ENCODE measurements around the gene C2orf80.
"Not testable (repeated sequence)": the region's sequence is repeated elsewhere in the genome, so short reads cannot be mapped to it uniquely, and the experiment has no call there.

C2orf80 gene

DNA sequence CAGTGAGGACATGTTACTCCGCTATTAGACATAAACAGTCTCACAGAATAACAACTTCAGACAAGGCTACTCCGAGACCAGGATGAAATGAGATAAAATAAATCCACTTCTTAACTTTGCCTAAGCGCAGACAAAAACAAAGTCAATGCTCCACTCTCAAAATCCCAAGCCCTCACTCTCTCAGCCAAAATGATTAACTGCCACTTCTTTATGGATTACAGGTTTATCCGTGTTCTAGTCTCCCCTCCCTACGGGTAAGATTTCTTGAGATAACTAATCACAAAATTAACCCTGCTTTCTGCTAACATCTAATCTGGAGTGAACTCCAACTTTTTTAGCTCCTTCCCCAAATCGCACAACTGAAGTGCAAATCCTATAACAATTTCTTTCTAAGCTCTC lies 59.1 kb downstream of the C2orf80 start:
- no peak for DNase-seq

DNA sequence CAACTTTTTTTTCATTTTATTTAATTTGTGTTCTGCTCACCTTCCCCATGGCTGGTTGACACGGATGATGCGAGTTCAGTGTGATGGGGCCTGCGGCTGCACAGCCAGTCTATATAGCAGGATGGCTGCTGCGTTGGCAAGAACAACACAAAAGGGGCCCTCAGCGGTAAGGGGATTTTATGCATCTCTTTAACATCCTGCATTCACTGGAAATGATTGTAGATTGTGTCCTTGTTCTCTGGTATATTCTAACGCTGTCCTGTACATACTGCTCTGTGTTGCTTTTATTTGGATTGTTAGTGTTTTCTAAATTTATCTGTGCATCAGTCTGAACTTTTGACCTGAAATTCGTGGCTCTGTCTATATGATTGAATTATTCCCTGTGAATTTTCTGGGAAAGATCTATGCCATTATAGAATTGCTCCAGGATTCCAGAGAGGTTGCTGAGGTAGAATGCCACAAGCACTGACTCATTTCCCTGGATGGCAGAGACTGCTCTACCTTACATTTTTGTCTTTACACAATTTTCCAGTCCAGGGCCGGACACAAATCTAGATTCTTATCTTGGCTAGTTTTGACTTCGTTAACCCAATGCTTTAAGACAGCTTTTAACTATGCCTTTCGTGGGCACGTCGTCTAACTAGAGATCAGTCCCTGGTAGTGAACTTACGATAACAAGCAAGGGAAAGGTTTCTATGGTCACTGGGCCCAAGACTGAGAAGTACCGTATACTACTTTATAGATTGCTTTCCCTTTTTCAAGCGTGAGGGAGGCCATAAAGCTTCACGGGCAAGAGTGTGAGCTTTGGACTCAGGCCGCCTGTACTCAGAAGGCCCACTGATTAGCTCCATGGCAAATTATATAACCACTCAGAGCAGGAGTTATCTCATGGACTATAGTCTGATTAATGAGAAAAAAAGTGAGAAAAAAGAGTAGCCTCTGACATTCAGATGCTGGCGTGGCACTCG lies 59.8 kb downstream of the C2orf80 start, which contains the start of gene CRYGC:
CRYGC (minus strand) TSS at position 85 of the 968 bp plus-strand sequence; CDS start at position 49, 36 bp downstream.
- DNase-seq = no peak

DNA sequence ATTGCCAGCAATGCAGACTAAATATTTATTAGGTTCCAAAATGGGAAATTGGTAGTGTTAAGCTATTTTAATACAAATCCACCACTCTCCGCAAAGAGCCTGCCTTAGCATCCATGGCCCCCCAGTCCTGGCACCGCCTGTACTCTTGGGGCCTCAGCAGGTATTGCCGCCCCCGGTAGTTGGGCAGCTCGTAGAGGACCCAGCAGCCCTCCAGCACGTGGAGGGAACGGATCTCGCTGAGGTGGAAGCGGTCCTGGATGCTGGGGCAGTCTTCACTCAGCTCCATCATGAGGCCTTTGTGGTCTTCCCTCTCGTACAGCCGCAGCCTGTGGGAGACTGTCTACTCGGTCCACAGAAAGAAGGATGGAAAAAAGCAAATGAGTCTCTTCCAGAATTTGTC lies 61.7 kb downstream of the C2orf80 start:
- DNase-seq = no peak

DNA sequence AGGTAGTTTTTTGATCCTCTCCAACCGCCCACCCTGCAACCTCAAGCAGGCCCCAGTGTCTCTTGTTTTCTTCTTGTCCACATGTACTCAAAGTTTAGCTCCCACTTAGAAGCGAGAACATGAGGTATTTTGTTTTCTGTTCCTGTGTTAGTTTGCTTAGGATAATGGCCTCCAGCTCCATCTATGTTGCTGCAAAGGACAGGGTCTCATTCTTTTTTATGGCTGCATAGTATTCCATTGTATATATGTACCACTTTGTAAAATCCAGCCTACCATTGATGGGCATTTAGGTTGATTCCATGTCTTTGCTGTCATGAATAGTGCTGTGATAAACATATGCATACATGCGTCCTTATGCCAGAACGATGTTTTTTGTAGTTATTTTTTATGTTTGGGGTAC lies 62.7 kb downstream of the C2orf80 start:
- DNase-seq = no peak

DNA sequence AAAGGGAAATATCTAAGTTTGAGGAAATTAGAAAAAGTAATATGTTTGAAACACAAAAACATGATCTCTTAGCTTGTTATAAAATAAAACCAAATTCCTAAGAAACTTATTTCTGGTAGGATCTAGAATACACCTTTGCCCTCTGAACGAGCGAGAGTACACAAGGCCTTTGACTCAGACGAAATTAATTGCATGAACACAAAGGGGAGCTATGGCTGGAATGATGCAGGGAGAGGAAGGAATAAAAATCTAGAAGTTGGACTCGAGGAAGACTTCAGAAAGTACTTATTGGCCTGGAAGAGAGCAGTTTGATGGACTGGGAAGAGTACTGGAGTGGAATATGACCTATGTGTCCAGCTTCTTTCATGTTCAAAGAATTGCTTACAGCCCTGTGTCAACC lies 64.6 kb downstream of the C2orf80 start:
- no peak for DNase-seq

DNA sequence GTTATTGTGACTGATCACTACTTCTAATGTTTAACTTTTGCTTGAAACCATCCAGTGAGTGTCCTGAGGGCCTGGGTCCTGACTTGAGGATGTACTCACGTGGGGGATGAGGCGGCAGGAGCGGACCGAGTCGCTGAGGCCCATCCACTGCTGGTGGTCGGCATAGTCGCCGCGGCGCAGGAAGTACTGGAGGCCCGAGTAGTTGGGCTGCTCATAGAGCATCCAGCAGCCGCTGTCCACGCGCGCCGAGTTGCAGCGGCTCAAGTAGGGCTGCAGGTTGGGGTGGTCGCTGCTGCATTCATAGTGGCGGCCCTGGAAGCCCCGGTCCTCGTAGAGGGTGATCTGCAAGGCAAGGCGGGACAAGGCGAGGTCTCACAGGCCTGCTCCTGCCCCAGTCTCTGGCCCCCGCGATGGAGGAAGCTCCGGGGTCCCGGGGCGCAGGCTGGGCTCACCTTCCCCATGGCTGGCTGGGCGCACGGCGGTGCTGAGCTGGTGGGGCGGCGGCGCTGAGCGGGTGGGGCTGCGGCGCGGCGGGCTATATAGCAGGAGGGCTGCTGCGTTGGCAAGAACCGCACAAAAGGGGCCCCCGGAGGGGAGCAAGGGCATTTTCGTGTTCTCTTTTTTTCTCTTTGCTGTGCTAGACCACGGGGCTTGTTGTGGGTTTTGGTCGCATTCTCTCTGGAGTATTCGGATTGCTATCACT lies 65.7 kb downstream of the C2orf80 start, which contains the start of gene CRYGD:
CRYGD (minus strand) TSS at position 512 of the 703 bp plus-strand sequence; CDS start at position 461, 51 bp downstream.
- not testable (repeated sequence) for DNase-seq

DNA sequence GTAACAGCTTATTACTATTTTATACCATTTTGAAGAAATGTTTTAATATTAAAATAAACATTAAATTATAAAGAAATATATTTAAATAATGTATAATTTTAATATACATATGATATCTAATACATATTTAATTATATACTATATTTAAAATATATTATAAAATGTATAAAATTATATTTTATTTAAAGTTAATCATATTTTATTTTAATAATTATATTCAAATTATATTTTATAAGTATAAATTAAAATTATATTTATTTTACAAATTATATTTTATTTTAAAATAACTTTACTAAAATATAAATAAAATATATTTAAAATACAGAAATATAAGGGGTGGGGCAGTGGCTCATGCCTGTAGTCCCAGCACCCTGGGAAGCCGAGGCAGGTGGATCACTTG lies 67.6 kb downstream of the C2orf80 start:
- DNase-seq = no peak

DNA sequence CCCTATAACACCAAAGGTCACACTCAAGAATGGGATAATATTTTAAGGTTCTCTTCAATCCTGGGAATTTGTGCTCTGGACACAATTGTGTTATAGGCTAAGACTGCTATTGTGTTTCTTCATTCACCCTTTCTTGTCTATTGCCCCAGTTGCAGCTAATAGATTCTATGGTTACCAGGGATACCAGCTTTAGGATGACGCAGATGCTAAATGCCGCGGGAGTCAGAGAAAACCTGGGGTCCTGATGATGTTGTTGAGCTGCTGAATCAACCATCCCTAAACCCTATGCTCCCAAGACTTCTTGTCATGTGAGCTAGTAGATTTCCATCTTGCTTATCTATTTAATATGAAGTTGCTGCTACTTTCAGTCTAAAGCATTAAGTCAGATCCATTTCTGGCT lies 70.9 kb downstream of the C2orf80 start:
- DNase-seq = no peak

DNA sequence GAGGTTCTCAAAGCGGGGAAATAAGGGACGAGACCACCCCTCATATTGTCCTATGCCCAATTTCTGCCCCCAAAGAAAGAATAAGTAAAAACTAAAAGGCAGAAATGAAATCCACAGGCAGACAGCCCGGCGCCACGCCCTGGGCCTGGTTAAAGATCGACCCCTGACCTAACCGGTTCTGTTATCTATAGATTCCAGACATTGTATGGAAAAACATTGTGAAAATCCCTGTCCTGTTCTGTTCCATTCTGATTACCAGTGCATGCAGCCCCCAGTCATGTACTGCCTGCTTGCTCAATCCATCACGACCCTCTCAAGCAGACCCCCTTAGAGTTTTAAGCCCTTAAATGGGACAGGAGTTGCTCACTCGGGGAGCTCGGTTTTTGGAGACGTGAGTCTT lies 72.4 kb downstream of the C2orf80 start:
- not testable (repeated sequence) for DNase-seq
